A549 (cell line): ENCODE data around the gene ACACA.

Experiments
- BHLHE40 ChIP-seq: IDR thresholded peaks from 2 replicates; pipeline ENCODE4 v1.6.1; 2012; ENCODE audit warnings: low read depth, low read length, inconsistent platforms
- CEBPB ChIP-seq, 2 experiments: fragments of >200 bp in 1 of 2; sonication (Bioruptor Twin) in 1 of 2; formaldehyde crosslinking in 1 of 2; IDR thresholded peaks; 2 replicates each; pipeline ENCODE4 v1.6.1; 2012 to 2016
- CTCF ChIP-seq: fragments of >200 bp; sonication (Bioruptor Twin); formaldehyde crosslinking; IDR thresholded peaks from 3 replicates; pipeline ENCODE4 v1.5.1; 2016
- HOXB13 ChIP-seq: fragments of 250-450 bp; sonication (Bioruptor Pico); IDR thresholded peaks from 2 replicates; pipeline ENCODE4 v1.5.0; 2020; ENCODE audit warnings: low read depth, mild to moderate bottlenecking, moderate library complexity
- JUNB ChIP-seq: fragments of >200 bp; sonication (Bioruptor Twin); formaldehyde crosslinking; IDR thresholded peaks from 2 replicates; pipeline ENCODE4 v1.6.1; 2016
- MAX ChIP-seq: IDR thresholded peaks from 2 replicates; pipeline ENCODE4 v1.6.1; 2012
- NPAS2 ChIP-seq: fragments of 250-450 bp; sonication (Bioruptor Pico); IDR thresholded peaks from 2 replicates; pipeline ENCODE4 v1.8.0; 2022; ENCODE audit warnings: mild to moderate bottlenecking, moderate library complexity, borderline replicate concordance
- POLR2A ChIP-seq: IDR thresholded peaks from 2 replicates; pipeline ENCODE4 v1.6.1; 2012; ENCODE audit warnings: mild to moderate bottlenecking, low read length
- RAD21 ChIP-seq, 2 experiments: fragments of >200 bp in 1 of 2; sonication (Bioruptor Twin) in 1 of 2; formaldehyde crosslinking in 1 of 2; IDR thresholded peaks in 1 of 2; conservative IDR thresholded peaks in 1 of 2; 2 replicates in 1 of 2; 3 replicates in 1 of 2; pipeline ENCODE4 v1.6.1; 2012 to 2018; ENCODE audit warnings: inconsistent platforms in 1 of 2
- REST ChIP-seq: fragments of 200-600 bp; sonication (generic); IDR thresholded peaks from 2 replicates; pipeline ENCODE4 v1.6.1; 2016; ENCODE audit warnings: antibody characterized with exemption, mild to moderate bottlenecking, moderate library complexity
- ZFP36 ChIP-seq: fragments of 450-650 bp; IDR thresholded peaks from 2 replicates; pipeline ENCODE4 v1.6.1; 2014; ENCODE audit warnings: borderline replicate concordance; ENCODE audit not compliant: partially characterized antibody

DNA sequence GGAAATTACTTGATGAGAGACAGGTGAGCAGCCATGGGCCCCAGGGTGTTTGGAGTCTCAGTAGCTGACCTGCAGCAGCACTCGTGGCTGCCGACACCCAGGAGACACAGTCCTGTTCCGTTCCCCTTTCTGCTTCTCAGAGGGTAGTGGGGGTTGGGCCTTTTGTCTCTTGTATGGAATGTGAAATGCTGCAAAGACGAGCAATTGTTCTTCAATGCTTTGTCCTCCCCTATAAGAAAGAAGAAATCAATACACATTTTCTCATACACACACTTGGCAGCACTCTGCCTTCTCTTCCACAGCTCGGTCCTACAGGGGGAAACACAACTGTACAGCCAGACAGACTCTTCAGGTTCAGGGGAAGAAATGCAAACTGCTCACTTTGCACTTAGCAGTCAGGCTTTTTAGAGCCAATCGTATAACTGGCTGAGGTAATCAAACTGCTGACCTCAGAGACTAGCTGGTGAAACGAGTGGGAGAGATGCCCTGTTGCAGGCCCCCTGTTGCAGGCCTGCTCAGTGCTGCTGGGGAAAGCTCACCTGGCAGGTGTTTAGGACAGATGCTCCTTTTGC, 361.2 kb downstream of the ACACA start:
- TF ChIP-seq NPAS2 (CRISPR knock-in tag): no peak
- no peak for TF ChIP-seq CTCF
- TF ChIP-seq REST: no peak
- no peak for TF ChIP-seq BHLHE40
- TF ChIP-seq RAD21 (conservative IDR thresholded peaks at IDR 0.05 in 1 of 2, IDR thresholded peaks at IDR 0.05 in 1 of 2): no peak
- no peak for TF ChIP-seq MAX
- TF ChIP-seq POLR2A: no peak
- no peak for TF ChIP-seq ZFP36
- no peak for TF ChIP-seq JUNB
- TF ChIP-seq HOXB13: no peak
- no peak for TF ChIP-seq CEBPB (IDR thresholded peaks at IDR 0.05)
